Fibroblast of pulmonary artery (primary cell): ENCODE measurements around the gene GPR39.
A peak's percentile ranks its signal among the peaks of the same experiment; 100 is the strongest.

Experiments used
- DNase-seq: peaks from one replicate; pipeline ENCODE4 v3.0.0-alpha.2; 2010; ENCODE audit warnings: low read depth
- H3K4me3 ChIP-seq: replicated peaks from 2 replicates; pipeline ENCODE4 v1.5.1; 2011; ENCODE audit warnings: low read depth, mild to moderate bottlenecking, control low read depth, low read length, moderate library complexity
- CTCF ChIP-seq: IDR thresholded peaks from 2 replicates; pipeline ENCODE4 v1.5.1; 2011; ENCODE audit warnings: mild to moderate bottlenecking, control low read depth, low read length, inconsistent platforms; ENCODE audit errors: missing control alignments

Gene GPR39

GRCh38 chr2:132645722-132646539 is 229.3 kb downstream of the GPR39 start:
- no peak for TF ChIP-seq CTCF
- H3K4me3 ChIP-seq, result no peak overlapping the region
- no peak for DNase-seq

GRCh38 chr2:132646540-132647108 is 230.0 kb downstream of the GPR39 start:
- no peak for DNase-seq
- no peak overlapping the region for H3K4me3 ChIP-seq
- no peak for TF ChIP-seq CTCF

GRCh38 chr2:132651115-132652045 is 234.8 kb downstream of the GPR39 start:
- H3K4me3 ChIP-seq, result no peak overlapping the region
- peak; percentile 91 for TF ChIP-seq CTCF
- peak; percentile 81 for DNase-seq

GRCh38 chr2:132652474-132652873 is 235.9 kb downstream of the GPR39 start:
- no peak for DNase-seq
- TF ChIP-seq CTCF, result no peak

GRCh38 chr2:132654335-132654734 is 237.7 kb downstream of the GPR39 start:
- DNase-seq, result no peak
- no peak for TF ChIP-seq CTCF

More at GRCh38 chr2:132652474-132652873, 235.9 kb downstream of the GPR39 start:
- no peak overlapping the region for H3K4me3 ChIP-seq

GRCh38 chr2:132654968-132655367 is 238.4 kb downstream of the GPR39 start:
- no peak for TF ChIP-seq CTCF
- no peak for DNase-seq
- no peak overlapping the region for H3K4me3 ChIP-seq

More at GRCh38 chr2:132654335-132654734, 237.7 kb downstream of the GPR39 start:
- H3K4me3 ChIP-seq, result no peak overlapping the region
